Fibroblast of lung (primary cell): ENCODE data around the gene PHTF2. TPM values are rescaled to one million over a fixed set of nuclear protein-coding genes. Genes with fewer than 3 reads are reported as not detected.

Source experiments
- DNase-seq, 2 donors: peaks; one replicate each; pipeline versions ENCODE4 v3.0.0 to v3.0.0-alpha.2; 2010; ENCODE audit warnings: low read depth in 2 of 2
- H2AFZ ChIP-seq: 2 replicates; pipeline ENCODE4 v1.5.1; 2012; ENCODE audit warnings: low read length, control low read depth, inconsistent platforms
- H3K27ac ChIP-seq: 2 replicates; pipeline ENCODE4 v1.5.1; 2011; ENCODE audit warnings: low read length, control low read depth; ENCODE audit not compliant: insufficient read depth
- H3K27me3 ChIP-seq: 2 replicates; pipeline ENCODE4 v1.5.1; 2011; ENCODE audit warnings: mild to moderate bottlenecking, low read length; ENCODE audit not compliant: control insufficient read depth, insufficient read depth
- H3K36me3 ChIP-seq: 2 replicates; pipeline ENCODE4 v1.5.1; 2011; ENCODE audit warnings: low read length; ENCODE audit not compliant: control insufficient read depth, insufficient read depth
- H3K4me1 ChIP-seq: 2 replicates; pipeline ENCODE4 v1.5.1; 2011; ENCODE audit warnings: low read length; ENCODE audit not compliant: control insufficient read depth, insufficient read depth; ENCODE audit errors: extremely low read depth
- H3K4me2 ChIP-seq: 2 replicates; pipeline ENCODE4 v1.5.1; 2011; ENCODE audit warnings: low read length, control low read depth; ENCODE audit not compliant: insufficient read depth; ENCODE audit errors: extremely low read depth
- H3K4me3 ChIP-seq, 4 experiments: fragments of 200-600 bp in 1 of 4; sonication (generic) in 1 of 4; replicated peaks in 1 of 4; 2 replicates each; pipeline ENCODE4 v1.5.1; 2011 to 2016; ENCODE audit warnings: low read length in 4 of 4, low read depth in 3 of 4, mild to moderate bottlenecking in 3 of 4, control low read depth in 2 of 4, inconsistent platforms in 1 of 4, mixed read lengths in 1 of 4; ENCODE audit not compliant: insufficient read depth in 1 of 4; ENCODE audit errors: control extremely low read depth in 1 of 4
- H3K79me2 ChIP-seq: 2 replicates; pipeline ENCODE4 v1.5.1; 2012; ENCODE audit warnings: mild to moderate bottlenecking, low read length, inconsistent platforms; ENCODE audit not compliant: control insufficient read depth, insufficient read depth
- H3K9ac ChIP-seq: 2 replicates; pipeline ENCODE4 v1.5.1; 2011; ENCODE audit warnings: mild to moderate bottlenecking, low read length, control low read depth; ENCODE audit not compliant: insufficient read depth
- H3K9me3 ChIP-seq: 2 replicates; pipeline ENCODE4 v1.5.1; 2012; ENCODE audit warnings: low read depth, low read length; ENCODE audit not compliant: control insufficient read depth, insufficient read depth
- H4K20me1 ChIP-seq: 2 replicates; pipeline ENCODE4 v1.5.1; 2011; ENCODE audit warnings: low read length; ENCODE audit not compliant: control insufficient read depth, insufficient read depth; ENCODE audit errors: extremely low read depth
- EZH2 ChIP-seq: IDR thresholded peaks from 2 replicates; pipeline ENCODE4 v1.5.1; 2012; ENCODE audit warnings: low read length, control low read depth, mild to moderate bottlenecking; ENCODE audit errors: missing control alignments
- polyA plus RNA-seq, 2 donors: library from polyadenylated mRNA; depleted of rRNA in 1 of 2; stranded (reverse) in 1 of 2; unstranded in 1 of 2; fragments of >200 nt; gene quantifications; 2 replicates each; pipeline ENCODE4 v1.2.1, GENCODE V29; 2011 to 2012; ENCODE audit warnings: missing spikeins in 1 of 2
- total RNA-seq: library from RNA; depleted of rRNA; stranded (reverse); fragments of >200 nt; gene quantifications from 2 replicates; pipeline ENCODE4 v1.2.1, GENCODE V29; 2014
- TF ChIP-seq, protein P1 (sequence below), 2 donors: IDR thresholded peaks in 1 of 2; conservative IDR thresholded peaks in 1 of 2; 1 replicate in 1 of 2; 2 replicates in 1 of 2; pipeline ENCODE4 v1.5.1; 2011 to 2012; ENCODE audit warnings: low read length in 2 of 2, control low read depth in 1 of 2, inconsistent platforms in 1 of 2, low read depth in 1 of 2, mild to moderate bottlenecking in 1 of 2

Gene PHTF2
- total and polyA plus RNA-seq, 2 donors (not counting 1 experiment from before 2014, with no cell fraction given), result 25.9 to 64.4 TPM

GRCh38 chr7:77893813-77894212 lies 95.2 kb downstream of the PHTF2 start:
- Histone ChIP-seq H3K27me3 (no peaks in the 10 kb centered on the region), H3K9ac (no peak overlapping the region), H2AFZ (no peak overlapping the region), H3K9me3 (no peaks in the 10 kb centered on the region), H3K4me2 (no peak overlapping the region), H4K20me1 (no peaks in the 10 kb centered on the region), H3K4me1 (no peaks in the 10 kb centered on the region), H3K4me3 (no peak overlapping the region), H3K79me2 (no peaks in the 10 kb centered on the region), H3K27ac (no peak overlapping the region), H3K36me3 (no peaks in the 10 kb centered on the region)
- TF ChIP-seq, protein P1, sequence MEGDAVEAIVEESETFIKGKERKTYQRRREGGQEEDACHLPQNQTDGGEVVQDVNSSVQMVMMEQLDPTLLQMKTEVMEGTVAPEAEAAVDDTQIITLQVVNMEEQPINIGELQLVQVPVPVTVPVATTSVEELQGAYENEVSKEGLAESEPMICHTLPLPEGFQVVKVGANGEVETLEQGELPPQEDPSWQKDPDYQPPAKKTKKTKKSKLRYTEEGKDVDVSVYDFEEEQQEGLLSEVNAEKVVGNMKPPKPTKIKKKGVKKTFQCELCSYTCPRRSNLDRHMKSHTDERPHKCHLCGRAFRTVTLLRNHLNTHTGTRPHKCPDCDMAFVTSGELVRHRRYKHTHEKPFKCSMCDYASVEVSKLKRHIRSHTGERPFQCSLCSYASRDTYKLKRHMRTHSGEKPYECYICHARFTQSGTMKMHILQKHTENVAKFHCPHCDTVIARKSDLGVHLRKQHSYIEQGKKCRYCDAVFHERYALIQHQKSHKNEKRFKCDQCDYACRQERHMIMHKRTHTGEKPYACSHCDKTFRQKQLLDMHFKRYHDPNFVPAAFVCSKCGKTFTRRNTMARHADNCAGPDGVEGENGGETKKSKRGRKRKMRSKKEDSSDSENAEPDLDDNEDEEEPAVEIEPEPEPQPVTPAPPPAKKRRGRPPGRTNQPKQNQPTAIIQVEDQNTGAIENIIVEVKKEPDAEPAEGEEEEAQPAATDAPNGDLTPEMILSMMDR (conservative IDR thresholded peaks at IDR 0.05 in 1 of 2, IDR thresholded peaks at IDR 0.05 in 1 of 2; ENCODE audit: low read depth in 1 of 2, low read length in 2 of 2), result no peak
- no peak for TF ChIP-seq EZH2
- no peak for DNase-seq

DNA sequence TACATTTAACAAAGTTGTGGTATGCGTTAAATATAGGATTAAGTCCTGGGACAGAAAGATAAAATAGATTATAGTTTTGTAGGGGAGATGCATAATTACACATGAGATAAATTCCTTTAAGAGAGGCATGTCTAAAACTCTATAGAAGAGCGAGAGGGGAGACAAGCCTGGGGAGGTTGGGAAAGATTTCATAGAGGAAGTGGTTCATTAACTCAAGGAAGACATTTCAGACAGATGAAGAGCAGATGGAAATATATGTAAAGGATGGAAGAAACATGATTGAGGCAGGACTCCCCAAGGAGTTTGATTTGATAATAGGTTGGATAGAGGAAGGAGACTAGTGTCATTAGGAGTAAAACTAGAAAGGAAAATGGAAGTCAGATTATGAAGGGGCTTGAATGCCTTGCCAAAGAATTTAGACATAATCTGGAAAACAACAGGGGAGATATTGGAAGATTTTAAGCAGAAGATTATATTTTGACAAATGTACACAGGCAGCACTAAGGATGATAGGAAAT lies 96.1 kb downstream of the PHTF2 start:
- Histone ChIP-seq H3K4me2 (no peak overlapping the region), H3K79me2 (no peaks in the 10 kb centered on the region), H3K27ac (no peak overlapping the region), H3K4me3 (no peak overlapping the region), H3K36me3 (no peaks in the 10 kb centered on the region), H3K9me3 (no peaks in the 10 kb centered on the region), H3K9ac (no peak overlapping the region), H2AFZ (no peak overlapping the region), H4K20me1 (no peaks in the 10 kb centered on the region), H3K27me3 (no peaks in the 10 kb centered on the region), H3K4me1 (no peaks in the 10 kb centered on the region)
- no peak for DNase-seq
- TF ChIP-seq EZH2, result no peak
- TF ChIP-seq, protein P1 (conservative IDR thresholded peaks at IDR 0.05 in 1 of 2, IDR thresholded peaks at IDR 0.05 in 1 of 2; ENCODE audit: low read depth in 1 of 2, low read length in 2 of 2), result no peak

- H3K9me3 ChIP-seq, result no peaks in the 10 kb centered on the region
- H2AFZ ChIP-seq, result no peak overlapping the region
- no peak overlapping the region for H3K9ac ChIP-seq
- no peak for DNase-seq
- no peaks in the 10 kb centered on the region for H4K20me1 ChIP-seq
- TF ChIP-seq, protein P1 (conservative IDR thresholded peaks at IDR 0.05 in 1 of 2, IDR thresholded peaks at IDR 0.05 in 1 of 2; ENCODE audit: low read depth in 1 of 2, low read length in 2 of 2), result no peak
- no peak for TF ChIP-seq EZH2
- no peak overlapping the region for H3K4me2 ChIP-seq
- no peaks in the 10 kb centered on the region for H3K79me2 ChIP-seq
- no peak overlapping the region for H3K27ac ChIP-seq
- no peaks in the 10 kb centered on the region for H3K4me1 ChIP-seq
- no peak overlapping the region for H3K4me3 ChIP-seq
- H3K36me3 ChIP-seq, result no peaks in the 10 kb centered on the region
- no peaks in the 10 kb centered on the region for H3K27me3 ChIP-seq
These were observed 97.3 kb downstream of the PHTF2 start for GRCh38 chr7:77895905-77896304.
